Progenitor cell of endocrine pancreas (in vitro differentiated cells): ENCODE data around the gene LRRC15. TPM values are rescaled to one million over a fixed set of nuclear protein-coding genes. Genes with fewer than 3 reads are reported as not detected.

ENCODE experiments used
- DNase-seq: peaks from one replicate; pipeline ENCODE4 v3.0.0; 2021; ENCODE audit warnings: low spot score; ENCODE audit not compliant: unreplicated experiment
- H3K27ac Mint-ChIP-seq: 2 replicates; pipeline ENCODE4 v1.8.0; 2021; ENCODE audit warnings: mild to moderate bottlenecking, moderate library complexity, mixed read lengths
- H3K27me3 Mint-ChIP-seq: 2 replicates; pipeline ENCODE4 v1.8.0; 2021; ENCODE audit warnings: mixed read lengths
- H3K36me3 Mint-ChIP-seq: 2 replicates; pipeline ENCODE4 v1.8.0; 2022; ENCODE audit warnings: mixed read lengths; ENCODE audit not compliant: insufficient read depth
- H3K4me1 Mint-ChIP-seq: 2 replicates; pipeline ENCODE4 v1.8.0; 2021; ENCODE audit warnings: low read depth, mixed read lengths
- H3K4me3 Mint-ChIP-seq: 2 replicates; pipeline ENCODE4 v1.8.0; 2021; ENCODE audit warnings: low read depth, mild to moderate bottlenecking, moderate library complexity, mixed read lengths
- H3K9me3 Mint-ChIP-seq: 2 replicates; pipeline ENCODE4 v1.8.0; 2021; ENCODE audit warnings: low read depth, mixed read lengths
- total RNA-seq: library from RNA; stranded (reverse); gene quantifications from 2 replicates; pipeline ENCODE4 v1.2.1, GENCODE V29; 2021
- TF ChIP-seq, protein P1 (sequence below): fragments of 200-600 bp; sonication (generic); IDR thresholded peaks from one replicate; pipeline ENCODE4 v1.5.0; 2021; ENCODE audit warnings: antibody characterized with exemption, mild to moderate bottlenecking; ENCODE audit not compliant: unreplicated experiment

The LRRC15 gene
- total RNA-seq, 1 donor from 2014 or later, result not detected

DNA sequence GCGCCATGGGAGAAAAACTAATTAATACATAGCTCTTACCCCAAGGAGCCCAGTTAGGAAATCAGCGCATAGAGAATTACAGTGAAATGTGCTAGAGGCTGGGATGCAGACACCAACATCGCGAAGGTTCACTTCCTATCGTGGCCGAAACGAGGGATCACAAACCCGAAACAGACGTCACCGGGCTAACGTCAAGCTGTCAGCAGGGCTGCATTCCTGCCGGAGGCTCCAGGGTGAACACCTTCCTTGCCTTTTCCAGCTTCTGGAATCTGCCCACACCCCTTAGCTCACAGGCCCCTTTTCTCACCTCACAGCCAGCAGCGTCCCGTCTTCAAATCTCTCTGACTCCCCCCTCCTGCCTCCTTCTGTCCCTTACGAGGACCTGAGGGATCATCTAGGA lies 16.5 kb upstream of the LRRC15 start:
- TF ChIP-seq, protein P1, sequence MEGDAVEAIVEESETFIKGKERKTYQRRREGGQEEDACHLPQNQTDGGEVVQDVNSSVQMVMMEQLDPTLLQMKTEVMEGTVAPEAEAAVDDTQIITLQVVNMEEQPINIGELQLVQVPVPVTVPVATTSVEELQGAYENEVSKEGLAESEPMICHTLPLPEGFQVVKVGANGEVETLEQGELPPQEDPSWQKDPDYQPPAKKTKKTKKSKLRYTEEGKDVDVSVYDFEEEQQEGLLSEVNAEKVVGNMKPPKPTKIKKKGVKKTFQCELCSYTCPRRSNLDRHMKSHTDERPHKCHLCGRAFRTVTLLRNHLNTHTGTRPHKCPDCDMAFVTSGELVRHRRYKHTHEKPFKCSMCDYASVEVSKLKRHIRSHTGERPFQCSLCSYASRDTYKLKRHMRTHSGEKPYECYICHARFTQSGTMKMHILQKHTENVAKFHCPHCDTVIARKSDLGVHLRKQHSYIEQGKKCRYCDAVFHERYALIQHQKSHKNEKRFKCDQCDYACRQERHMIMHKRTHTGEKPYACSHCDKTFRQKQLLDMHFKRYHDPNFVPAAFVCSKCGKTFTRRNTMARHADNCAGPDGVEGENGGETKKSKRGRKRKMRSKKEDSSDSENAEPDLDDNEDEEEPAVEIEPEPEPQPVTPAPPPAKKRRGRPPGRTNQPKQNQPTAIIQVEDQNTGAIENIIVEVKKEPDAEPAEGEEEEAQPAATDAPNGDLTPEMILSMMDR, result no peak
- peaks cover 6% of the 10 kb centered on the region for H3K4me1 Mint-ChIP-seq
- no peak for DNase-seq
- no peak overlapping the region for H3K4me3 Mint-ChIP-seq
- H3K9me3 Mint-ChIP-seq, result peaks cover 14% of the 10 kb centered on the region
- peaks cover 6% of the 10 kb centered on the region for H3K36me3 Mint-ChIP-seq
- peaks cover 34% of the 10 kb centered on the region for H3K27me3 Mint-ChIP-seq
- H3K27ac Mint-ChIP-seq, result no peak overlapping the region

DNA sequence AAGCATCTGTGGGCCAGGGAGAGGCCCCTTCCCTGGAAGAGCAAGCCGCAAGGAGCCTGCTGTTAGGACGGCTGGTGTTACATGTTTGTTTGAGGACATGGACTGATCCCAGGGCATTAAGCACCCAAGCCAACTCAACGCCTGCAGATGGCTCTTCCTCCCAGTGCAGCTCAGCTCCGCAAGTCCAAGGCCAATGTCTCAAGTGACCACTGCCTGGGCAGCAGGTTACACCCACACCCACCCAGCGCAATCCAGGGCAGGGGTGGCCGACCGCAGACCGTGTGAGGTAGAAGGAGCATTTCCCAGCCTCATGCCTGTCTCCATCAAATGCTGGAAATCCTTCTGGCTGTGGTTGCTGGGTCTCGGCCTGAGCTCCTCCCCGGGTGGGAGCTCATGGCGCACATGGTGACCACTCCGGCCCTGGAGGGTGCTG lies 15.0 kb upstream of the LRRC15 start:
- H3K4me1 Mint-ChIP-seq, result peaks cover 7% of the 10 kb centered on the region
- peaks cover 31% of the 10 kb centered on the region for H3K27me3 Mint-ChIP-seq
- H3K36me3 Mint-ChIP-seq, result no peaks in the 10 kb centered on the region
- no peaks in the 10 kb centered on the region for H3K9me3 Mint-ChIP-seq
- no peak for DNase-seq
- TF ChIP-seq, protein P1, result no peak
- no peak overlapping the region for H3K4me3 Mint-ChIP-seq
- no peak overlapping the region for H3K27ac Mint-ChIP-seq

DNA sequence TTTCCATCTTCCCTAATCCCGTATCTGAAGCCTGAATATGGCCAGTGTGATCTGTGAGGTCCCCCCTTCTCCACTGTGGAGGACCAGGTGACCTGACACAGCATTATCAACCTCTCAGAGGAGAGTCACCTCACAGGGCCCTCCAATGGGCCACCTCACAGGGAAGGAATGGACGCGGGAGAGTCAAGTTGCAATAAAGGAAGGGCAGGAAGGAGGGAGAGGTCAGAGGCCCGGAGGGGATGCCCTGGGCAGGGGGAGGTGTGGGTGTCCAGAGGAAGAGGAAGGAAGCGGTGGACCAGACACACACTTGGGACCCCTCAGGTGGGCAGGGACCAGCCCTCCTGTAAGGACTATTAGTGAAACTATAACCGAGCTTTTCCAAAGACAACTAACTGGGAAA lies 14.6 kb upstream of the LRRC15 start:
- Mint-ChIP-seq H3K27me3 (peaks cover 31% of the 10 kb centered on the region), H3K36me3 (no peaks in the 10 kb centered on the region), H3K9me3 (no peaks in the 10 kb centered on the region), H3K4me3 (no peak overlapping the region), H3K4me1 (peaks cover 7% of the 10 kb centered on the region), H3K27ac (no peak overlapping the region)
- TF ChIP-seq, protein P1, result no peak
- no peak for DNase-seq

DNA sequence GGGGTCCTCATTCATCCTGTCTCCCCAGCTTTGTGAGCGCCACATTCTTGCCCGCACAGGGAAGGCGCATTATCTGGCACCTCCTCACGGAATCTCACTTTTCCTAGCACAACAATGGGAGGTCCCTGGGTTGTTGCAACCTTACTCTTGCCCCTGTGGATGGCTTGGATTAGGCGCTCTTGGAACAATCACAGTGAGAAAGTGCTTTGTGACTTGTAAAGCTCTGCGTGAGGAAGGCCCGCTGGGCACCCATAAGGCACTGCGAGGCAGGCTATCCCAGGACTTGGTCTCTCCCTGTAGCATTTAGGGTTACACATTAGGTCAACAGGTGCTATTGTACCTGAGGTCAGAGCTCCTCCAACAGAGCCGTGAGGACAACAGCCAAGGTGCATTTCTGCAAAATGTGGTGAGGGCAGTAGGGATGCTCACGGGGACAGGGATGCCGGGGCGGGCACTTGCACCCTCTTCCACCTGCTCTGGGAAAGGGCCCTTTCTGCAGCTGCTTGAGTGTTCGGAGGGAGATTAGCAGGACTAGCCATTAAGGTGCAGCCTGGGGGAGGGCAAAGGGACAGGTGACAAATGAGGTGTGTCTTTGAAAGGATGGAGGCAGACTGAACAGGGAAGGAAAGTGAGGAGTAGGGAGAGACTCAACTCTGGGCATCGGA lies 13.9 kb upstream of the LRRC15 start:
- H3K27ac Mint-ChIP-seq, result no peak overlapping the region
- no peaks in the 10 kb centered on the region for H3K9me3 Mint-ChIP-seq
- H3K27me3 Mint-ChIP-seq, result peaks cover 34% of the 10 kb centered on the region

DNA sequence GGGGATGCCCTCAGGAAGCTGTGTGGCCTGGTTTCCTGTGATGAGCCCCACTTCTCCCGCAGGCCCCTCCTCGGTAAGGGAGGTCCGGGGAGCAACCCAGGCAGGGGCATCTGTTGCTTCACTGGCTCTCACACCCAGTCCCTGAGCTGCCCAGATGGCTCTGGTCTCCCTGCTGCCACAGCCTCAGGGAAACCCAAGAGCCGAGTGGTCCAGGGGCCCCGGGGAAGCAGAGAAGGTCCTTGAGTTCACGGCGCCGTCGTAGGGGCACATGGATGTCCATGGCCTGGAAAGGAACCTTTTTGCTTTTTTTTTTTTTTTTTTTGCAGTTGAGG lies 13.3 kb upstream of the LRRC15 start:
- TF ChIP-seq, protein P1, result no peak
- Mint-ChIP-seq H3K4me1 (peaks cover 7% of the 10 kb centered on the region), H3K4me3 (no peak overlapping the region), H3K27me3 (peaks cover 34% of the 10 kb centered on the region), H3K9me3 (no peaks in the 10 kb centered on the region), H3K27ac (no peak overlapping the region), H3K36me3 (no peaks in the 10 kb centered on the region)
- no peak for DNase-seq

More for the DNA sequence above, 13.9 kb upstream of the LRRC15 start:
- Mint-ChIP-seq H3K4me3 (no peak overlapping the region), H3K36me3 (no peaks in the 10 kb centered on the region), H3K4me1 (peaks cover 7% of the 10 kb centered on the region)
- TF ChIP-seq, protein P1, result no peak
- no peak for DNase-seq
